ENCODE measurements around the gene LIMA1.

The LIMA1 gene

DNA sequence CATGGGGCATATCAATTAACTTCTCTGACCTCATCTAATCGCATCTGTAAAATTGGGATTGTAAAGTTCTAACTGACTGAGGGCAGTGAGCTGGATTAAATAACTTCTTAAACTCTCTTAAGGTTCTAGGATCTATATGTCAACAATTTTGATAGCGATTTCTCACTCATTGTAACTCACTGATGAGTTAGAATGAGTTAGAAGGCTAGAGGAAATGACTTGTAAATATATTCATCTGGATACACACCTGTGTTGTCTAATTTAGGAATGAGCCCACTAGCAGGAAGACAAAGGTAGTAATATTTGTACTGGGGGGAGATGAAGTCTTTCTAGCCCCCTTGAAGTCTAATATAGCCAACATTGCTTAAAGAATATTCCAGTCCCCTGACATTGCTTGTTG is 69.9 kb downstream of the LIMA1 start:
- Histone ChIP-seq H3F3A (ENCODE audit: insufficient read depth) (peaks cover 8% of the 10 kb centered on the region; the same call in 1 of the 2 replicates), H2AFZ (ENCODE audit: low read depth, low read length, severe bottlenecking) (no peak overlapping the region), H3K9me3 (ENCODE audit: insufficient read depth, low read length) (no peaks in the 10 kb centered on the region), H3K79me2 (ENCODE audit: insufficient read depth, low read length) (peaks cover 10% of the 10 kb centered on the region; the same call in 1 of the 2 replicates), H3K9me2 (replicated peaks; ENCODE audit: insufficient read depth, low read length) (no peaks in the 10 kb centered on the region), H3K36me3 (ENCODE audit: low read length) (no peaks in the 10 kb centered on the region), H3K4me2 (ENCODE audit: low read depth, low read length, poor library complexity, severe bottlenecking) (peak overlapping the region; percentile 3), H3K27me3 (ENCODE audit: low read length) (no peaks in the 10 kb centered on the region), H3K27ac (ENCODE audit: low read depth, low read length) (no peak overlapping the region), H3K4me3 (ENCODE audit: insufficient read depth, low read length, poor library complexity, severe bottlenecking) (no peak overlapping the region), H4K20me1 (ENCODE audit: low read depth, low read length) (no peaks in the 10 kb centered on the region), H3K9ac (ENCODE audit: low read length) (no peak overlapping the region)
- TF ChIP-seq CTCF (IDR thresholded peaks at IDR 0.05; ENCODE audit: insufficient read depth, low read length, poor library complexity, severe bottlenecking) (no peak), EZH2phosphoT487 (conservative IDR thresholded peaks at IDR 0.05; ENCODE audit: low read length) (no peak)

DNA sequence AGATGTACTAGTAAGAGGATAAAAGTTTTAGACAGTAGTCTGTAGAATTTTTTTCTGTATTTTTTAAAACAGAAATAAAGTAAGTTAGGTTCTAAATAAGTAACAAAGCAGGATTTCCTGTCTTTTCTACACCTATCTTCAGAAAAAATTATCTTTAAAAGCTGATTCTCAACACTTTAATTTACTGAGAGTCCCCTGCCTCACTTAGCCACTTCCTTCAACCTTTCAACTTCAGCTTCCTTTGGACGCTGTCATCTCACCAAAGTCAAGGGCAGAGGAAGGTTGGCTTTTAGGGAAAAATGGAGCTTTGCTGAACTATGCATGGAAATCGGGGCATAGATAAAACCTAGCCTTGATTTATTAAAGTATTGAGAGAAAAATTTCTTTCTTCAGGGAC is 71.3 kb downstream of the LIMA1 start:
- H3K27me3 ChIP-seq (ENCODE audit: low read length): no peaks in the 10 kb centered on the region
- H3K4me2 ChIP-seq (ENCODE audit: low read depth, low read length, poor library complexity, severe bottlenecking): peak overlapping the region; percentile 0
- H3K9me3 ChIP-seq (ENCODE audit: insufficient read depth, low read length): no peaks in the 10 kb centered on the region
- no peak overlapping the region for H3K4me3 ChIP-seq (ENCODE audit: insufficient read depth, low read length, poor library complexity, severe bottlenecking)
- no peak overlapping the region for H3K9ac ChIP-seq (ENCODE audit: low read length)
- no peaks in the 10 kb centered on the region for H3K36me3 ChIP-seq (ENCODE audit: low read length)
- no peaks in the 10 kb centered on the region for H3K9me2 ChIP-seq (replicated peaks; ENCODE audit: insufficient read depth, low read length)
- H2AFZ ChIP-seq (ENCODE audit: low read depth, low read length, severe bottlenecking): no peak overlapping the region
- H3F3A ChIP-seq (ENCODE audit: insufficient read depth): peaks cover 8% of the 10 kb centered on the region; the same call in 1 of the 2 replicates
- TF ChIP-seq EZH2phosphoT487 (conservative IDR thresholded peaks at IDR 0.05; ENCODE audit: low read length) (no peak), CTCF (IDR thresholded peaks at IDR 0.05; ENCODE audit: insufficient read depth, low read length, poor library complexity, severe bottlenecking) (no peak)
- H3K27ac ChIP-seq (ENCODE audit: low read depth, low read length): peak overlapping the region; percentile 20; the same call in 1 of the 2 replicates
- no peaks in the 10 kb centered on the region for H4K20me1 ChIP-seq (ENCODE audit: low read depth, low read length)
- peaks cover 9% of the 10 kb centered on the region; the same call in 1 of the 2 replicates for H3K79me2 ChIP-seq (ENCODE audit: insufficient read depth, low read length)

DNA sequence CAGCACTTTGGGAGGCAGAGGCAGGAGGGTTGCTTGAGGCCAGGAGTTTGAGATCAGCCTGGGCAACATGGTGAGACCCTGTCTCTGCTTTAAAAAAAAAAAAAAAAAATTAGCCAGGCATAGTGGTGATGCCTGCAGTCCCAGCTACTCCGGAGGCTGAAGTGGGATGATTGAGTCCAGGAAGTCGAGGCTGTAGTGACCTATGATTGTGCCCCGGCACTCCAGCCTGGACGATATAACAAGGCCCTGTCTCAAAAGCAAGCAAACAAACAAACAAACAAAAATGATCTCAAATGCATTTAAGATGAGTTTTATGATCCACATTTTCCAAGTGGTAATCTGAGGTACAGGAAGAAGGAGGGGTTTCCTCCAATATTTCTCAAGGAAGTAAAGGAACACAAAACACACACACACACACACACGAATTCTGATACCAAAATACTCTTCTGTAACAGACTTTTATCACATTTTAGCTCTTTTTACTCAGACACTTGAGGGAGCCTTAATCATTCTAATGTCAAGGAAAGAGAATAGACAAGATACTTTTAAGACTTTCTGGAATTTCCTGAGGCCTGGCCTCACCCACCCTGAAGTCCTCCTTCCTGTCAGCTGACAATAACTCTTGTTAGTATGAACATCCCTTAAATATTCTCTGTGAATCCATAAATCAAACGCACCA is 71.8 kb downstream of the LIMA1 start:
- no peak overlapping the region for H3K27ac ChIP-seq (ENCODE audit: low read depth, low read length)
- no peak for TF ChIP-seq CTCF (IDR thresholded peaks at IDR 0.05; ENCODE audit: insufficient read depth, low read length, poor library complexity, severe bottlenecking)
- no peak for TF ChIP-seq EZH2phosphoT487 (conservative IDR thresholded peaks at IDR 0.05; ENCODE audit: low read length)
- H3K4me2 ChIP-seq (ENCODE audit: low read depth, low read length, poor library complexity, severe bottlenecking): no peak overlapping the region

More for the DNA sequence above, 71.8 kb downstream of the LIMA1 start:
- no peak overlapping the region for H2AFZ ChIP-seq (ENCODE audit: low read depth, low read length, severe bottlenecking)
- peaks cover 8% of the 10 kb centered on the region; the same call in 1 of the 2 replicates for H3F3A ChIP-seq (ENCODE audit: insufficient read depth)
- no peaks in the 10 kb centered on the region for H3K36me3 ChIP-seq (ENCODE audit: low read length)
- H3K79me2 ChIP-seq (ENCODE audit: insufficient read depth, low read length): peaks cover 9% of the 10 kb centered on the region; the same call in 1 of the 2 replicates
- no peaks in the 10 kb centered on the region for H3K9me3 ChIP-seq (ENCODE audit: insufficient read depth, low read length)
- H4K20me1 ChIP-seq (ENCODE audit: low read depth, low read length): no peaks in the 10 kb centered on the region
- no peak overlapping the region for H3K4me3 ChIP-seq (ENCODE audit: insufficient read depth, low read length, poor library complexity, severe bottlenecking)
- H3K27me3 ChIP-seq (ENCODE audit: low read length): no peaks in the 10 kb centered on the region
- H3K9ac ChIP-seq (ENCODE audit: low read length): no peak overlapping the region
- no peaks in the 10 kb centered on the region for H3K9me2 ChIP-seq (replicated peaks; ENCODE audit: insufficient read depth, low read length)
